CD4-positive, alpha-beta memory T cell (primary cell): ENCODE data around the gene LRRC19. TPM values are rescaled to one million over a fixed set of nuclear protein-coding genes. Genes with fewer than 3 reads are reported as not detected.

ENCODE experiments used
- CTCF ChIA-PET: fragments of 350-600 bp; sonication (Branson Sonifier 250); formaldehyde crosslinking; loops from one replicate; lab custom pipeline; 2021; ENCODE audit warnings: inconsistent platforms; ENCODE audit not compliant: partially characterized antibody; lab: Charles Lee
- POLR2A ChIA-PET: fragments of 350-600 bp; sonication (Branson Sonifier 250); formaldehyde crosslinking; loops from one replicate; lab custom pipeline; 2021; ENCODE audit not compliant: partially characterized antibody; lab: Charles Lee
- DNase-seq, 5 donors: peaks; one replicate each; pipeline versions ENCODE4 v3.0.0 to v3.0.0-alpha.2; 2020 to 2022; ENCODE audit warnings: mixed read lengths in 1 of 5
- H3K27ac ChIP-seq: one replicate; pipeline ENCODE4 v1.7.0; 2013; ENCODE audit warnings: low read depth, low read length
- H3K27me3 ChIP-seq: 2 replicates; pipeline ENCODE4 v1.7.0; 2013; ENCODE audit warnings: mild to moderate bottlenecking, low read length, moderate library complexity; ENCODE audit not compliant: insufficient read depth
- H3K36me3 ChIP-seq: 2 replicates; pipeline ENCODE4 v1.7.0; 2013; ENCODE audit warnings: mild to moderate bottlenecking, low read length, moderate library complexity; ENCODE audit not compliant: insufficient read depth
- H3K4me1 ChIP-seq: 2 replicates; pipeline ENCODE4 v1.7.0; 2013; ENCODE audit warnings: mild to moderate bottlenecking, low read length, moderate library complexity; ENCODE audit not compliant: insufficient read depth
- H3K4me3 ChIP-seq, 2 donors: one replicate each; pipeline ENCODE4 v1.7.0; 2013; ENCODE audit warnings: low read length in 2 of 2, mild to moderate bottlenecking in 1 of 2
- H3K9me3 ChIP-seq, 2 donors: one replicate each; pipeline ENCODE4 v1.7.0; 2013; ENCODE audit warnings: low read length in 2 of 2, control low read depth in 1 of 2; ENCODE audit not compliant: control insufficient read depth in 1 of 2
- H3K27ac Mint-ChIP-seq, 7 donors: one replicate each; pipeline ENCODE4 v1.8.0; 2020 to 2021; ENCODE audit warnings: mixed read lengths in 7 of 7, mild to moderate bottlenecking in 6 of 7, inconsistent platforms in 3 of 7, moderate library complexity in 3 of 7
- H3K27me3 Mint-ChIP-seq, 2 donors: one replicate each; pipeline ENCODE4 v1.8.0; 2020 to 2021; ENCODE audit warnings: mixed read lengths in 2 of 2
- H3K36me3 Mint-ChIP-seq, 2 donors: one replicate each; pipeline ENCODE4 v1.8.0; 2020 to 2021; ENCODE audit warnings: mixed read lengths in 2 of 2, inconsistent platforms in 1 of 2, mild to moderate bottlenecking in 1 of 2
- H3K4me1 Mint-ChIP-seq, 4 donors: one replicate each; pipeline ENCODE4 v1.8.0; 2020 to 2021; ENCODE audit warnings: mixed read lengths in 4 of 4, mild to moderate bottlenecking in 1 of 4
- H3K4me3 Mint-ChIP-seq, 8 donors: one replicate each; pipeline ENCODE4 v1.8.0; 2020 to 2021; ENCODE audit warnings: mixed read lengths in 8 of 8, mild to moderate bottlenecking in 7 of 8, moderate library complexity in 6 of 8, inconsistent platforms in 3 of 8
- H3K9me3 Mint-ChIP-seq, 8 donors: one replicate each; pipeline ENCODE4 v1.8.0; 2020 to 2021; ENCODE audit warnings: mixed read lengths in 8 of 8, mild to moderate bottlenecking in 5 of 8, inconsistent platforms in 3 of 8, moderate library complexity in 1 of 8
- intact Hi-C: fragments of 100-400 bp; cut with micrococcal nuclease; formaldehyde crosslinking; loops from one replicate; pipeline ENCODE4 v1.15.1; 2023
- polyA plus RNA-seq, 2 donors: library from polyadenylated mRNA; unstranded; fragments of 300-500 nt; fragmentation: Illumina TruSeq; gene quantifications; one replicate each; pipeline ENCODE4 v1.2.3, GENCODE V29; 2021
- total RNA-seq, 2 experiments: library from RNA; stranded (reverse); gene quantifications; one replicate each; pipeline ENCODE4 v1.2.3, GENCODE V29; 2021

The LRRC19 gene
- total and polyA plus RNA-seq, 4 experiments from 2014 or later = 0.05 TPM; not detected in 3

GRCh38 chr9:26955921-26956859, 49.3 kb downstream of the LRRC19 start, which contains the start of gene IFT74:
Gene IFT74 (plus strand): TSS chr9:26956412. CDS start chr9:26961968, 5,556 bp downstream.
- Histone ChIP-seq H3K27ac (peak within 1 kb of the TSS; percentile 83), H3K9me3 (no peaks in the 10 kb centered on the region), H3K4me1 (peaks cover 20% of the 10 kb centered on the region), H3K4me3 (peak within 1 kb of the TSS; percentile 60 to 73), H3K27me3 (no peaks in the 10 kb centered on the region), H3K36me3 (no peaks in the 10 kb centered on the region)
- peak within 1 kb of the TSS; percentile 92 to 98 (median 97) for H3K27ac Mint-ChIP-seq
- peak; percentile 91 to 98 (median 95) for DNase-seq
- peaks cover 0 to 7% of the 10 kb centered on the region in 2 donors for H3K36me3 Mint-ChIP-seq
- no peaks in the 10 kb centered on the region for H3K27me3 Mint-ChIP-seq
- peak within 1 kb of the TSS; percentile 88 to 96 (median 92) for H3K4me3 Mint-ChIP-seq
- peaks cover 24 to 35% (median 30%) of the 10 kb centered on the region in 4 donors for H3K4me1 Mint-ChIP-seq
- POLR2A ChIA-PET = interaction anchor here (1.6 to 3.9 kb wide), 4 partner anchors 9 to 63 kb away, joined by 5 to 43 read pairs (median 24); partner anchors contain the start of genes CAAP1 and PLAA
- no peaks in the 10 kb centered on the region for H3K9me3 Mint-ChIP-seq
- intact Hi-C loops = loop anchor here (1.0 kb wide), 2 partner anchors 9 to 64 kb away; partner anchors contain the start of genes CAAP1 and PLAA
- CTCF ChIA-PET = interaction anchor here (1.1 to 1.7 kb wide), 2 partner anchors 9 to 62 kb away, joined by 3 to 10 read pairs; partner anchors contain the start of gene PLAA

DNA sequence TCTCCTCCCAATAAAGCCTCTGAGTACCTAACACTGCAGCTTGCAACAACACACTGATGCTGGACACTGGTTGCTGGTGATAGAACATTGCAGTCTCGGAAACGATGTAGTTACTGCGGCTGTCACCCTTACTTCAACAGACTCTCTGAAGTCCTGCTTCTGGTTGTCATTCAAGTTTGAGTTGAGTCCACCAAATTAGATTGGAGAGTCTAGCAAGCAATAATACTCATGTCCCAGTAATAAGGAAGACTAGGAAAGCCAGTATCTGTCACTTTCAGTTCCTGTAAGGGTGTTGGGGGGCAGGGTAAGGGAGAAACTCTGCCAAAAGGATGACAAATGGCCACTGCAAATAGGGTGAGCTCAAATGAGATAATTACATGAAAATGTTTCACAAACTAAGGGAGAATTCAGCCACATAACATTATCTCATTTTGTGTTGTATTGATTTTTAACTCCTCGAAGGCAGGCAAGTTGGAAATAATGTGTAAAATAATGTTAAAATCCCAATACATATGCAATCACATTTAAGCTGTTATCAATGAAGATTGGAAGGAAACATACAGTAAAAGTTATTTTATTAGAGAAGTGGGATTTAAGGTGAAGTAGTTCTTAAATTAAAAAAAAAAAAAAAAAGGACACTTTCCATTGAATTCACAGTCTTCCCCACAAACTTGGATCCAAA, 50.1 kb downstream of the LRRC19 start:
- Mint-ChIP-seq H3K36me3 (peaks cover 0 to 7% of the 10 kb centered on the region in 2 donors), H3K4me1 (peaks cover 24 to 35% (median 30%) of the 10 kb centered on the region in 4 donors), H3K27ac (peak overlapping the region; percentile 92 to 98 (median 97)), H3K4me3 (peak overlapping the region; percentile 88 to 96 (median 92)), H3K9me3 (no peaks in the 10 kb centered on the region), H3K27me3 (no peaks in the 10 kb centered on the region)
- Histone ChIP-seq H3K36me3 (no peaks in the 10 kb centered on the region), H3K4me1 (peaks cover 20% of the 10 kb centered on the region), H3K4me3 (peak overlapping the region; percentile 60 to 73), H3K27ac (peak overlapping the region; percentile 83), H3K9me3 (no peaks in the 10 kb centered on the region), H3K27me3 (no peaks in the 10 kb centered on the region)
- intact Hi-C loops = no loop called here
- CTCF ChIA-PET = interaction anchor here (1.1 to 1.7 kb wide), 3 partner anchors 8 to 63 kb away, joined by 3 to 10 read pairs (median 5); partner anchors contain the start of genes CAAP1 and PLAA
- POLR2A ChIA-PET = interaction anchor here (1.6 to 3.9 kb wide), 4 partner anchors 8 to 63 kb away, joined by 5 to 43 read pairs (median 24); partner anchors contain the start of genes CAAP1 and PLAA
- DNase-seq = peak in 1 of 5 donors; percentile 2

GRCh38 chr9:26954050-26954508, 51.4 kb downstream of the LRRC19 start:
- DNase-seq = peak in 2 of 5 donors; percentile 10 to 12
- no peaks in the 10 kb centered on the region for H3K9me3 Mint-ChIP-seq
- peaks cover 0 to 1% of the 10 kb centered on the region in 2 donors for H3K27me3 Mint-ChIP-seq
- peaks cover 0 to 7% of the 10 kb centered on the region in 2 donors for H3K36me3 Mint-ChIP-seq
- Histone ChIP-seq H3K4me1 (peaks cover 20% of the 10 kb centered on the region), H3K36me3 (no peaks in the 10 kb centered on the region), H3K9me3 (no peaks in the 10 kb centered on the region), H3K27me3 (no peaks in the 10 kb centered on the region), H3K27ac (no peak overlapping the region), H3K4me3 (no peak overlapping the region)
- ChIA-PET POLR2A (interaction anchor here (3.4 kb wide), 1 partner anchor 61 kb away, joined by 41 read pairs; the partner anchor contains the start of gene CAAP1), CTCF (no interaction called here)
- intact Hi-C loops = no loop called here
- H3K27ac Mint-ChIP-seq = peak overlapping the region in 6 of 7 donors; percentile 1 to 79 (median 64)
- peaks cover 24 to 35% (median 30%) of the 10 kb centered on the region in 4 donors for H3K4me1 Mint-ChIP-seq
- H3K4me3 Mint-ChIP-seq = peak overlapping the region in 6 of 8 donors; percentile 8 to 80 (median 40)

- Histone ChIP-seq H3K27me3 (no peaks in the 10 kb centered on the region), H3K4me1 (peaks cover 23% of the 10 kb centered on the region), H3K4me3 (no peak overlapping the region), H3K36me3 (no peaks in the 10 kb centered on the region), H3K9me3 (no peaks in the 10 kb centered on the region), H3K27ac (no peak overlapping the region)
- peaks cover 22 to 47% (median 32%) of the 10 kb centered on the region in 4 donors for H3K4me1 Mint-ChIP-seq
- DNase-seq = no peak
- no peak overlapping the region for H3K27ac Mint-ChIP-seq
- H3K9me3 Mint-ChIP-seq = peaks cover 0 to 2% (median 0%) of the 10 kb centered on the region in 8 donors
- peaks cover 0 to 3% of the 10 kb centered on the region in 2 donors for H3K27me3 Mint-ChIP-seq
- intact Hi-C loops = no loop called here
- peaks cover 0 to 17% of the 10 kb centered on the region in 2 donors for H3K36me3 Mint-ChIP-seq
- POLR2A ChIA-PET = no interaction called here
- CTCF ChIA-PET = no interaction called here
- no peak overlapping the region for H3K4me3 Mint-ChIP-seq
These were observed 53.7 kb downstream of the LRRC19 start for GRCh38 chr9:26951794-26952193.

DNA sequence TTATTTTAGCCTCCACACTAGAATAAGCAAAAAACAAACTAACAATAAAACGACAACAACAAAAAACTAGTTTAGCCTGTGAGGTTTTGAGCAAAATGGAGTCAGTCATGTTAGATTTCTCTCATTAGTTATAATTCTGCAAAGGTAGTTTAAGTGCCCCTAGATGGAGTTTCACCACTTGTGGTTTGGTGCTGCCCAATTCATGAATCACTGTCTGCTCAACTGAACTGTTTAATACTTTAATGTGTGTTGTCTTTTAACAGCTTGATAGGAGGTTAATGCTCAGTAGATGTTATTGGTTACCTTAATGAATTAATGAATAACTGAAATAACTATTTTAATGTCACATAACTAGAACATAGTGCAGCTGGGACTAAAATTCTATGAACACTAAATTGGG, 55.0 kb downstream of the LRRC19 start:
- H3K27ac Mint-ChIP-seq = peak overlapping the region in 1 of 7 donors; percentile 2
- CTCF ChIA-PET = no interaction called here
- no peaks in the 10 kb centered on the region for H3K9me3 ChIP-seq
- peaks cover 0 to 13% of the 10 kb centered on the region in 2 donors for H3K36me3 Mint-ChIP-seq
- H3K27me3 ChIP-seq = no peaks in the 10 kb centered on the region
- H3K4me1 Mint-ChIP-seq = peaks cover 24 to 47% (median 33%) of the 10 kb centered on the region in 4 donors
- peaks cover 0 to 2% (median 0%) of the 10 kb centered on the region in 8 donors for H3K9me3 Mint-ChIP-seq
- intact Hi-C loops = no loop called here
- peaks cover 0 to 3% of the 10 kb centered on the region in 2 donors for H3K27me3 Mint-ChIP-seq
- H3K4me3 Mint-ChIP-seq = no peak overlapping the region
- no peak overlapping the region for H3K4me3 ChIP-seq
- no peak for DNase-seq
- H3K27ac ChIP-seq = no peak overlapping the region
- H3K36me3 ChIP-seq = no peaks in the 10 kb centered on the region
- POLR2A ChIA-PET = no interaction called here
- peaks cover 27% of the 10 kb centered on the region for H3K4me1 ChIP-seq

- no peak overlapping the region for H3K27ac ChIP-seq
- no peaks in the 10 kb centered on the region for H3K9me3 ChIP-seq
- no peak overlapping the region for H3K4me3 ChIP-seq
- H3K27me3 Mint-ChIP-seq = peaks cover 0 to 3% of the 10 kb centered on the region in 2 donors
- peak overlapping the region in 1 of 8 donors; percentile 30 for H3K4me3 Mint-ChIP-seq
- H3K27ac Mint-ChIP-seq = peak overlapping the region in 1 of 7 donors; percentile 55
- H3K9me3 Mint-ChIP-seq = peaks cover 0 to 2% (median 0%) of the 10 kb centered on the region in 8 donors
- peaks cover 27% of the 10 kb centered on the region for H3K4me1 ChIP-seq
- H3K27me3 ChIP-seq = no peaks in the 10 kb centered on the region
- POLR2A ChIA-PET = no interaction called here
- no peak for DNase-seq
- intact Hi-C loops = no loop called here
- no peaks in the 10 kb centered on the region for H3K36me3 ChIP-seq
- peaks cover 22 to 50% (median 35%) of the 10 kb centered on the region in 4 donors for H3K4me1 Mint-ChIP-seq
- CTCF ChIA-PET = no interaction called here
- peaks cover 0 to 15% of the 10 kb centered on the region in 2 donors for H3K36me3 Mint-ChIP-seq
These were observed 55.8 kb downstream of the LRRC19 start for GRCh38 chr9:26949637-26950069.
